PC-9 (cell line): ENCODE data around the gene AMPD1. TPM values are rescaled to one million over a fixed set of nuclear protein-coding genes. Genes with fewer than 3 reads are reported as not detected.

Source experiments
- BruUV-seq: library from RNA; stranded (reverse); fragments of 400-500 nt; replicated peaks from 2 replicates; lab custom pipeline; 2021; lab: Mats Ljungman, UMichigan
- CTCF ChIA-PET: fragments of 300-600 bp; sonication (Branson Sonifier 250); formaldehyde crosslinking; loops from one replicate; lab custom pipeline; 2022; ENCODE audit warnings: antibody characterized with exemption; lab: Charles Lee
- POLR2A ChIA-PET: fragments of 300-600 bp; sonication (Branson Sonifier 250); formaldehyde crosslinking; loops from one replicate; lab custom pipeline; 2022; ENCODE audit warnings: antibody characterized with exemption; ENCODE audit not compliant: unreplicated experiment; lab: Charles Lee
- DNase-seq, 2 experiments: peaks; one replicate each; pipeline versions ENCODE4 v3.0.0 to v3.0.0-alpha.2; 2015 to 2022; ENCODE audit warnings: mixed read lengths in 1 of 2
- H2AFZ ChIP-seq: fragments of 200-600 bp; sonication (generic); 2 replicates; pipeline ENCODE4 v1.8.1; 2017; ENCODE audit warnings: antibody characterized with exemption
- H3F3A ChIP-seq: fragments of 200-600 bp; sonication (generic); 2 replicates; pipeline ENCODE4 v1.8.1; 2017; ENCODE audit warnings: antibody characterized with exemption, mild to moderate bottlenecking, low read depth; ENCODE audit not compliant: insufficient read depth
- H3K27ac ChIP-seq: fragments of 200-600 bp; sonication (generic); 2 replicates; pipeline ENCODE4 v1.6.1; 2016; ENCODE audit warnings: mixed run types
- H3K27me3 ChIP-seq: fragments of 200-600 bp; sonication (generic); 2 replicates; pipeline ENCODE4 v1.6.1; 2016; ENCODE audit warnings: low read depth, mixed run types; ENCODE audit not compliant: insufficient read depth
- H3K36me3 ChIP-seq: fragments of 200-600 bp; sonication (generic); 2 replicates; pipeline ENCODE4 v1.6.1; 2016; ENCODE audit warnings: low read depth, mixed run types
- H3K4me1 ChIP-seq: fragments of 200-600 bp; sonication (generic); replicated peaks from 2 replicates; pipeline ENCODE4 v1.6.1; 2016; ENCODE audit warnings: mixed run types; ENCODE audit not compliant: insufficient read depth
- H3K4me2 ChIP-seq: fragments of 200-600 bp; sonication (generic); 2 replicates; pipeline ENCODE4 v1.6.1; 2017; ENCODE audit warnings: mixed run types
- H3K4me3 ChIP-seq: fragments of 200-600 bp; sonication (generic); 2 replicates; pipeline ENCODE4 v1.6.1; 2016; ENCODE audit warnings: mixed run types
- H3K79me2 ChIP-seq: fragments of 200-600 bp; sonication (generic); 2 replicates; pipeline ENCODE4 v1.6.1; 2017; ENCODE audit warnings: low read depth, mixed run types
- H3K9me2 ChIP-seq: fragments of 200-600 bp; sonication (generic); 2 replicates; pipeline ENCODE4 v1.8.1; 2017; ENCODE audit warnings: mild to moderate bottlenecking; ENCODE audit not compliant: insufficient read depth
- H3K9me3 ChIP-seq: fragments of 200-600 bp; sonication (generic); 2 replicates; pipeline ENCODE4 v1.8.1; 2016; ENCODE audit warnings: low read depth; ENCODE audit not compliant: insufficient read depth
- H4K20me1 ChIP-seq: fragments of 200-600 bp; sonication (generic); 2 replicates; pipeline ENCODE4 v1.8.1; 2017; ENCODE audit not compliant: insufficient read depth
- CTCF ChIP-seq: fragments of 200-600 bp; sonication (generic); conservative IDR thresholded peaks from 2 replicates; pipeline ENCODE4 v1.6.1; 2017; ENCODE audit warnings: mixed run types, antibody characterized with exemption, mild to moderate bottlenecking, moderate library complexity
- EZH2 ChIP-seq: fragments of 200-600 bp; sonication (generic); IDR thresholded peaks from 2 replicates; pipeline ENCODE4 v1.8.0; 2017; ENCODE audit warnings: antibody characterized with exemption, low read depth
- intact Hi-C: fragments of 100-400 bp; cut with micrococcal nuclease; formaldehyde crosslinking; loops from one replicate; pipeline ENCODE4 v1.10.0; 2022; ENCODE audit not compliant: unreplicated experiment
- total RNA-seq: library from RNA; stranded (reverse); gene quantifications from 2 replicates; pipeline ENCODE4 v1.2.3, GENCODE V29; 2021

Gene AMPD1
- total RNA-seq, 1 experiment from 2014 or later = not detected

DNA sequence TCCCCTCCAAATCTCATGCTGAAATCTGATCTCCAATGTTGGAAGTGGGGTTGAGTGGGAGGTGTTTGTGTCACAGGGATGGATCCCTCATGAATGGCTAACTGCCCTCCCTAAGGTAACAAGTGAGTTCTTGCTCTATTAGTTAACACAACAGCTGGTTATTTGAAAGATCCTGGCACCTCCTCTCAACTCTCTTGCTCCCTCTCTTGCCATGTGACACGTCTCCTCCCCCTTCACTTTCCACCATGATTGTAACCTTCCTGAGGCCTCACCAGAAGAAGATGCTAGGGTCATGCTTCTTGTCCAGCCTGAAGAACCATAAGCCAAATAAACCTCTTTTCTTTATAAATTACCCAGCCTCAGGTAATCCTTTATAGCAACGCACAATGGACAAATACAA, 54.0 kb downstream of the AMPD1 start:
- Histone ChIP-seq H3K36me3 (no peaks in the 10 kb centered on the region), H3K27ac (no peak overlapping the region), H2AFZ (no peak overlapping the region), H3K79me2 (no peaks in the 10 kb centered on the region), H3K27me3 (no peaks in the 10 kb centered on the region), H3K9me2 (no peaks in the 10 kb centered on the region; the same call in 1 of the 2 replicates), H3F3A (no peaks in the 10 kb centered on the region), H3K4me2 (no peak overlapping the region), H4K20me1 (no peaks in the 10 kb centered on the region), H3K9me3 (no peaks in the 10 kb centered on the region), H3K4me1 (no peaks in the 10 kb centered on the region), H3K4me3 (no peak overlapping the region)
- no peak for TF ChIP-seq EZH2
- no peak for TF ChIP-seq CTCF
- ChIA-PET POLR2A (no interaction called here), CTCF (no interaction called here)
- BruUV-seq = no TSS peak
- intact Hi-C loops = no loop called here
- no peak for DNase-seq

GRCh38 chr1:114638910-114639309, 56.4 kb downstream of the AMPD1 start:
- CTCF ChIA-PET = interaction anchor here (0.6 to 0.7 kb wide), 2 partner anchors 65 to 463 kb away, joined by 3 to 6 read pairs; no protein-coding TSS in a partner anchor
- intact Hi-C loops = no loop called here
- no peaks in the 10 kb centered on the region; the same call in 1 of the 2 replicates for H3K9me2 ChIP-seq
- H3K27ac ChIP-seq = no peak overlapping the region
- POLR2A ChIA-PET = no interaction called here
- H3K9me3 ChIP-seq = no peaks in the 10 kb centered on the region
- BruUV-seq = no TSS peak
- H3K27me3 ChIP-seq = no peaks in the 10 kb centered on the region
- no peak for DNase-seq
- no peak overlapping the region for H3K4me2 ChIP-seq
- H2AFZ ChIP-seq = no peak overlapping the region; the same call in 1 of the 2 replicates
- no peaks in the 10 kb centered on the region for H3K79me2 ChIP-seq
- no peak for TF ChIP-seq EZH2
- TF ChIP-seq CTCF = no peak
- no peaks in the 10 kb centered on the region for H3K36me3 ChIP-seq
- H3K4me1 ChIP-seq = no peaks in the 10 kb centered on the region
- no peak overlapping the region for H3K4me3 ChIP-seq
- H3F3A ChIP-seq = no peaks in the 10 kb centered on the region
- no peaks in the 10 kb centered on the region for H4K20me1 ChIP-seq

- Histone ChIP-seq H3K4me2 (no peak overlapping the region), H3K36me3 (no peaks in the 10 kb centered on the region), H4K20me1 (no peaks in the 10 kb centered on the region), H3K4me1 (no peaks in the 10 kb centered on the region), H3K27ac (no peak overlapping the region), H3K9me3 (no peaks in the 10 kb centered on the region), H3K27me3 (no peaks in the 10 kb centered on the region), H3K4me3 (no peak overlapping the region), H3K9me2 (no peaks in the 10 kb centered on the region), H2AFZ (no peak overlapping the region), H3F3A (no peaks in the 10 kb centered on the region), H3K79me2 (no peaks in the 10 kb centered on the region)
- ChIA-PET CTCF (interaction anchor here (0.9 kb wide), 1 partner anchor 14 kb away, joined by 4 read pairs; no protein-coding TSS in a partner anchor), POLR2A (no interaction called here)
- DNase-seq = no peak
- intact Hi-C loops = no loop called here
- no TSS peak for BruUV-seq
- TF ChIP-seq EZH2 (no peak), CTCF (no peak)
These were observed 62.9 kb downstream of the AMPD1 start for GRCh38 chr1:114632427-114632826.
